Measurements from ENCODE around the gene ACOT8.
"Not testable (repeated sequence)": the region's sequence is repeated elsewhere in the genome, so short reads cannot be mapped to it uniquely, and the experiment has no call there.

- not testable (repeated sequence) for TF ChIP-seq CTCF (IDR thresholded peaks at IDR 0.05 in 4 of 5, conservative IDR thresholded peaks at IDR 0.05 in 1 of 5); POLR2A (IDR thresholded peaks at IDR 0.05)
Measured at GRCh38 chr20:45901332-45901731, 44.1 kb upstream of the ACOT8 start.
